Measurements from ENCODE around the gene XBP1.
"Not testable (repeated sequence)": the region's sequence is repeated elsewhere in the genome, so short reads cannot be mapped to it uniquely, and the experiment has no call there.

Gene XBP1

DNA sequence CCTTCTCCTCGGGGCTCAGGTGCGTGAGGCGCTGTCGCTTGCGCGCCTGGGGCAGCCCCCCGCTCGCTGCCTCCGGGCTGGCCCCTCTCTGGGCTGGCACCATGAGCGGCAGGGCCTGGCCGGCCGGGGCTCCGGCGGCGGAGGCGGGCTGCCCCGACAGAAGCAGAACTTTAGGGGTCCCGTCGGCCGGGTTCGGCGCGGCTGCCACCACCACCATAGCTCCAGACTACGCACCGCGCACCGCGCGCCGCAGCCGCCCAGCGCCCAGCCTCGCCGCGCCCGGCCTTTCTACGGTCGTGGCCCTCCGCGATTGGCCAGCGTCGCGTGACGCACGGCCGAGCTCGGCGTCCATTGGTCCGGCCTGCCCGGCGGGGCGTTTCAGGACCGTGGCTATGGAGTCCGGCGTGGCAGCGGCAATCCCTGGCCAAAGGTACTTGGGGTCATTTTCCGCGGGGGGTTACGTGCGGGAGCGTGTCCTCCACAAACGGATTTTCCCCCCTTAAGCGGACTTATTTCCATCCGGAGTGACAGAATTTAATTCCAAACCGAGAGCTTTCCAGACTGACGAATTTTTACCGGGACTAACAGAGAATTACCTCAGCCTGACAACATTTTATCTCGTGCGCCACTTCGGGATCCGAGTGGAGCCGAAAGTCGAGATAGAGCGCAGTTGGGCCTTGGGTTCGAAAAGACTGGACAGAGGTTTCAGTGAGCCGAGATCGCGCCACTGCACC, at the start of gene XBP1:
Gene XBP1 (minus strand): TSS at position 262 of the 734 bp plus-strand sequence.
- peak; percentile 37 for DNase-seq

DNA sequence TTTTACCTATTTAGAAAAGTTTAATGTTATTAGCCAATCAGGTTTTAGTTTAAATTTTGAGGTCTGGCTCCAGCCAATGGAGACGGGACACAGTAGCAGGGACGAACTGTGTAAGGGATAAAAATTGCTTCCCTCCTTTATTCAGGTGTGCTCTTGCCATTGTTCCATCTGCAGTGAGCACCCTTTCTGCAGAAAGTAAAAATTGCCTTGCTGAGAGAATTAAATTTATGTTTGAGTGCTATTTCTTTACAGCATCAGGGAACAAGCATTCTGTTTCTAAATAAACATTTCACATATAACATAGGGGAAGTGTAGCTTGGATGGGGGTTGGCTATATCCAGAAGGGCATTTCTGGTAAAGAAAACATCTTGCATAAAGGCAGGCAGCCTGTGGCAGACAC, 46.6 kb upstream of the XBP1 start:
- DNase-seq, result no peak

- not testable (repeated sequence) for DNase-seq
These were observed 43.9 kb upstream of the XBP1 start for GRCh38 chr22:28844277-28844676.

DNA sequence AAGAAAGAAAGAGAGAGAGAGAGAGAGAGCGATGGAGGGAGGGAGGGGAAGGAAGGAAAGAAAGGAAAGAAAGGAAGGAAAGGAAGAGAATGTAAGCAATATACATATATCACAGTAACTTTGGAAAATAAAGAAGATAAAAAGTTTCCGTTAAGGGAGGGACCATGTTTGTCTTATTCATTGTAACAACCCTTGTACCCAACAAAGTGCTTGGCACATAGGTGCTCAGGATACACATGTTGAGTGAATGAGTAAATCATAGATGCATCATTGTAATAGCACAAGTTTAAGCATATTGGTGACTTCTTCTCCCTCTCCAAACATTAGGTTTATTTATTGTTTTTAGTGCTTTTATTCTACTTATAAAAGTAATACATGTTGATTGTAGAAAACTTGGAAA, 43.3 kb upstream of the XBP1 start:
- DNase-seq, result no peak

DNA sequence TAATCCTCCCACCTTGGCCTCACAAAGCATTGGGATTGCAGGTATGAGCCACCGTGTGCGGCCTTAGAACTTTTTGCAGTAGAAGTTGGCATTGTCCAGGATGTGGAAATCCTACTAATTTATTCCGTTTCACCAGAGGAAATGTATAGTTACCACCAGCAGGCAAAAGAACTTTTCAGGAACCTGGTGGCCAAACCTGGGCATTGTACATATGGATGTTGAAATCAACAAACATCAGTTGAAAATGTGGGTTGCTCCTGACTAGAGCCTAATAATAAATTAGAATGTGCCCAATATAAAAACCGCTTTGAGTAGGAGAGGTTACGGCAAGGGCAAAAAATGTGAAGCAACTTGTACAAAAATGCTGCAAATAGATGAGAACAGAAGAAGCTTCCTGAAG, 40.7 kb upstream of the XBP1 start:
- no peak for DNase-seq

GRCh38 chr22:28838971-28839370, 38.6 kb upstream of the XBP1 start:
- DNase-seq, result no peak

- no peak for DNase-seq
These were observed 37.3 kb upstream of the XBP1 start for GRCh38 chr22:28837640-28838039.

- no peak for DNase-seq
These were observed 35.3 kb upstream of the XBP1 start for GRCh38 chr22:28835630-28836189.

GRCh38 chr22:28833276-28833923, 33.0 kb upstream of the XBP1 start:
- DNase-seq, result no peak

GRCh38 chr22:28832731-28833130, 32.4 kb upstream of the XBP1 start:
- DNase-seq, result no peak

- DNase-seq, result no peak
These were observed 31.0 kb upstream of the XBP1 start for GRCh38 chr22:28831140-28832072.

- no peak for DNase-seq
These were observed 30.1 kb upstream of the XBP1 start for GRCh38 chr22:28830441-28830840.

GRCh38 chr22:28829358-28830181, 29.2 kb upstream of the XBP1 start:
- DNase-seq, result no peak

DNA sequence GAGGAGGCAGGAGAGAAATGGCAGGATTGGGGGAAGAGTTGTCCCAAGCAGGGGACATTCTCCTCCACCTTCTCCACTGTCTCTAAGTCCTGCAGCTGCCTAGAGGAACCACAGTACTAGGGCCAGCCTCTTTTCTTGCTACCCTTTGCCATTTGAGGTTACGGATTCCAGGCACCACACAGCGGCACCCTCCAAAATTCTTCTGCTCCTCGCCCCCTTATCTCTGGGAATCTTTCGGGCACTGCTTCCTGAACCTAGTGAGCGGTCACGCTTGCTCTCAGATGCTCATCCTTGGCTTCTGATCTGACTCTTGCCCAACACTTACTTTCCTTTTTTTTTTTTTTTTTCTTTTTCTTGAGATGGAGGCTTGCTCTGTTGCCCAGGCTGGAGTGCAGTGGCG, 26.6 kb upstream of the XBP1 start:
- DNase-seq, result no peak

GRCh38 chr22:28826430-28826829, 26.1 kb upstream of the XBP1 start:
- DNase-seq, result not testable (repeated sequence)

DNA sequence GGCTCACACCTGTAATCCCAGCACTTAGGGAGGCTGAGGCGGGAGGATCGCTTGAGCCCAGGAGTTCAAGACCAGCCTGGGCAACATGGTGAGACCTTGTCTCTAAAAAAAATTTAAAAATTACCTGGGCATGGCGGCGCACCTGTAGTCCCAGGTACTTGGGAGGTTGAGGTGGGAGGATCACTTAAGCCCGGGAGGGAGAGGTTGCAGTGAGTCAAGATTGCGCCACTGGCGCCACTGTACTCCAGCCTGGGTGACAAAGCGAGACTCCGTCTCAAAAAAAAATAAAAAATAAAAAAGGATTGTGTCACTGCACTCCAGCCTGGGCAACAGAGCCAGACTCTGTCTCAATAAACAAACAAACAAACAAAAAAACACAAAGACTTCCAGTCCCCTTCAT, 24.1 kb upstream of the XBP1 start:
- not testable (repeated sequence) for DNase-seq

DNA sequence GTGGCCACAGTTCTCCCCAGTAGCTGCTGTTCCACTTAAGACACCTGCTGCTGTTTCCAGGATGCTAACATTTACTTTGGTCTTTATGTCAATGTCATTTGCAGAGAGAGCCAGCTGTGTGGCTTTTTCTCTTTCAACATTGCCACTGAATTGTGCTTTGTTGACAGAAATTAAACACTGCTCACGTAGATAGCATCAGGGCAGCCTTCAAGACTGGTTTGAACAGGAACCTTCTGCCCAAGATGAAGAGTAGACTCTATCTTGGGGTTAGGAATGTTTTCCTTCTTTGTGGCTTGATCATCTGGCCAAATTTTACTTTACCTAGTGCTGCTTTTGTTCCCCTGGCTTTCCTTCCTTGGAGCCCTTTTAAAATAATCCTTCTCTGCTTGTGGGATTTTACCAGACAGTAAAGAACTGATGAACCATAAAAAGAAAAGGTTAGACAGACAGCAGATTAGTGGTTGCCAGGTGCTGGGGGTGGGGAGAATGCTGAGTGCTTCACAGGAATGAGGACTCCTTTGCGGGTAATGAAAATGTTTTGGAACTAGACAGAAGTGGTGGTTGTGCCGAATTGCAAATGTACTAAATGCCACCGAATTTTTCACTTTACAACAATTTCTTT, 22.7 kb upstream of the XBP1 start:
- DNase-seq, result no peak

- DNase-seq, result no peak
These were observed 21.1 kb upstream of the XBP1 start for GRCh38 chr22:28821452-28821851.

- DNase-seq, result no peak
These were observed 20.5 kb upstream of the XBP1 start for GRCh38 chr22:28820885-28821284.

GRCh38 chr22:28819253-28820096, 19.1 kb upstream of the XBP1 start:
- DNase-seq, result no peak
